Neural cell (in vitro differentiated cells): ENCODE results near the gene LRRC45. TPM values are rescaled to one million over a fixed set of nuclear protein-coding genes. Genes with fewer than 3 reads are reported as not detected.

Experiments
- H2AFZ ChIP-seq: fragments of 200-600, 300-800 bp; sonication (generic), shearing (Covaris generic); 2 replicates; pipeline ENCODE4 v1.6.0; 2014; ENCODE audit warnings: low read depth, mild to moderate bottlenecking, antibody characterized with exemption, low read length, moderate library complexity
- H3F3A ChIP-seq: fragments of 200-600 bp; shearing (Covaris generic); 2 replicates; pipeline ENCODE4 v1.6.1; 2016; ENCODE audit warnings: mild to moderate bottlenecking, moderate library complexity, mixed read lengths, antibody characterized with exemption, low read length; ENCODE audit not compliant: insufficient read depth, poor library complexity, severe bottlenecking
- H3K27ac ChIP-seq: fragments of 200-600, 300-800 bp; sonication (generic), shearing (Covaris generic); 2 replicates; pipeline ENCODE4 v1.5.1; 2014; ENCODE audit warnings: mild to moderate bottlenecking, low read length, moderate library complexity
- H3K27me3 ChIP-seq: fragments of 300-800, 200-600 bp; sonication (generic), shearing (Covaris generic); 2 replicates; pipeline ENCODE4 v1.6.0; 2014; ENCODE audit warnings: mild to moderate bottlenecking, low read depth, low read length, moderate library complexity; ENCODE audit not compliant: insufficient read depth
- H3K36me3 ChIP-seq: fragments of 300-800, 200-600 bp; sonication (generic), shearing (Covaris generic); 2 replicates; pipeline ENCODE4 v1.5.1; 2014; ENCODE audit warnings: mild to moderate bottlenecking, antibody characterized with exemption, low read length, moderate library complexity; ENCODE audit not compliant: insufficient read depth
- H3K4me2 ChIP-seq: fragments of 300-800, 200-600 bp; sonication (generic), shearing (Covaris generic); 2 replicates; pipeline ENCODE4 v1.6.0; 2014; ENCODE audit warnings: mild to moderate bottlenecking, low read length
- H3K4me3 ChIP-seq: fragments of 300-800, 200-600 bp; sonication (generic), shearing (Covaris generic); 2 replicates; pipeline ENCODE4 v1.5.1; 2014; ENCODE audit warnings: mild to moderate bottlenecking, low read length, moderate library complexity
- H3K79me2 ChIP-seq: fragments of 200-600 bp; shearing (Covaris generic); replicated peaks from 2 replicates; pipeline ENCODE4 v1.6.0; 2014; ENCODE audit warnings: mild to moderate bottlenecking, low read length, moderate library complexity; ENCODE audit not compliant: insufficient read depth
- H3K9ac ChIP-seq: fragments of 300-800, 200-600 bp; sonication (generic), shearing (Covaris generic); 2 replicates; pipeline ENCODE4 v1.6.1; 2016; ENCODE audit warnings: mild to moderate bottlenecking, low read length, mixed read lengths
- H3K9me2 ChIP-seq: fragments of 200-600 bp; shearing (Covaris generic); 2 replicates; pipeline ENCODE4 v1.6.1; 2016; ENCODE audit warnings: mild to moderate bottlenecking, low read length, mixed read lengths; ENCODE audit not compliant: insufficient read depth
- H3K9me3 ChIP-seq: fragments of 200-600, 300-800 bp; sonication (generic), shearing (Covaris generic); 2 replicates; pipeline ENCODE4 v1.6.1; 2016; ENCODE audit warnings: mild to moderate bottlenecking, mixed run types, low read length, moderate library complexity, mixed read lengths
- H4K20me1 ChIP-seq: fragments of 200-600 bp; shearing (Covaris generic); 2 replicates; pipeline ENCODE4 v1.6.1; 2016; ENCODE audit warnings: mild to moderate bottlenecking, mixed run types; ENCODE audit not compliant: insufficient read depth
- CTCF ChIP-seq: fragments of 450-650 bp; IDR thresholded peaks from 2 replicates; pipeline ENCODE4 v1.5.1; 2014; ENCODE audit warnings: antibody characterized with exemption, mild to moderate bottlenecking, moderate library complexity; ENCODE audit not compliant: poor library complexity, severe bottlenecking
- EP300 ChIP-seq: fragments of 450-650 bp; conservative IDR thresholded peaks from 2 replicates; pipeline ENCODE4 v1.6.1; 2014; ENCODE audit warnings: antibody characterized with exemption, mild to moderate bottlenecking, moderate library complexity; ENCODE audit not compliant: poor library complexity, severe bottlenecking
- EZH2 ChIP-seq: fragments of 200-600, 300-800 bp; shearing (Covaris generic), sonication (generic); IDR thresholded peaks from 2 replicates; pipeline ENCODE4 v1.6.1; 2014; ENCODE audit warnings: antibody characterized with exemption, low read length, borderline replicate concordance, mild to moderate bottlenecking; ENCODE audit not compliant: insufficient read depth, poor library complexity, severe bottlenecking
- MXI1 ChIP-seq: fragments of 450-650 bp; conservative IDR thresholded peaks from 2 replicates; pipeline ENCODE4 v1.6.1; 2014; ENCODE audit warnings: antibody characterized with exemption, mild to moderate bottlenecking; ENCODE audit not compliant: poor library complexity, severe bottlenecking
- POLR2AphosphoS5 ChIP-seq: IDR thresholded peaks from 2 replicates; pipeline ENCODE4 v1.6.1; 2012
- RAD21 ChIP-seq: fragments of 450-650 bp; conservative IDR thresholded peaks from 2 replicates; pipeline ENCODE4 v1.6.1; 2014; ENCODE audit warnings: antibody characterized with exemption, mild to moderate bottlenecking, moderate library complexity
- REST ChIP-seq: IDR thresholded peaks from 2 replicates; pipeline ENCODE4 v1.6.1; 2012; ENCODE audit warnings: borderline replicate concordance
- SMC3 ChIP-seq: fragments of 450-650 bp; conservative IDR thresholded peaks from 2 replicates; pipeline ENCODE4 v1.6.1; 2014; ENCODE audit warnings: antibody characterized with exemption, mild to moderate bottlenecking, moderate library complexity; ENCODE audit not compliant: poor library complexity
- TAF1 ChIP-seq: IDR thresholded peaks from 2 replicates; pipeline ENCODE4 v1.6.1; 2012; ENCODE audit warnings: low read depth
- polyA plus RNA-seq: library from polyadenylated mRNA; depleted of rRNA; stranded (reverse); fragments of >200 nt; gene quantifications from 2 replicates; pipeline ENCODE4 v1.2.3, GENCODE V29; 2014

Gene LRRC45
- polyA plus RNA-seq, 1 donor from 2014 or later = 51.7 TPM

- H3K27me3 ChIP-seq = no peaks in the 10 kb centered on the region
- H3K9ac ChIP-seq = no peak overlapping the region
- H3K36me3 ChIP-seq = no peaks in the 10 kb centered on the region
- no peaks in the 10 kb centered on the region for H3K79me2 ChIP-seq
- TF ChIP-seq EP300 = no peak
- TF ChIP-seq MXI1 = no peak
- no peak for TF ChIP-seq REST
- H2AFZ ChIP-seq = no peak overlapping the region
- H4K20me1 ChIP-seq = no peaks in the 10 kb centered on the region
- H3K27ac ChIP-seq = no peak overlapping the region
- no peaks in the 10 kb centered on the region for H3F3A ChIP-seq
- no peak overlapping the region for H3K4me3 ChIP-seq
- H3K9me2 ChIP-seq = no peaks in the 10 kb centered on the region
- H3K4me2 ChIP-seq = no peak overlapping the region
- no peaks in the 10 kb centered on the region for H3K9me3 ChIP-seq
These were observed 19.4 kb upstream of the LRRC45 start for GRCh38 chr17:82003411-82004381.

GRCh38 chr17:82004517-82005455, 18.3 kb upstream of the LRRC45 start:
- H3K36me3 ChIP-seq = no peaks in the 10 kb centered on the region
- H3K4me3 ChIP-seq = no peak overlapping the region
- TF ChIP-seq EP300 (no peak), CTCF (no peak), RAD21 (no peak), EZH2 (no peak), TAF1 (no peak), REST (no peak), SMC3 (no peak), POLR2AphosphoS5 (no peak), MXI1 (no peak)
- no peak overlapping the region for H3K4me2 ChIP-seq
- H3K27ac ChIP-seq = no peak overlapping the region
- no peaks in the 10 kb centered on the region for H3K27me3 ChIP-seq
- no peak overlapping the region for H3K9ac ChIP-seq
- H4K20me1 ChIP-seq = no peaks in the 10 kb centered on the region
- H3K9me2 ChIP-seq = no peaks in the 10 kb centered on the region
- H3K9me3 ChIP-seq = no peaks in the 10 kb centered on the region
- no peaks in the 10 kb centered on the region for H3F3A ChIP-seq
- H2AFZ ChIP-seq = no peak overlapping the region
- no peaks in the 10 kb centered on the region for H3K79me2 ChIP-seq
